Ectodermal cell (in vitro differentiated cells): ENCODE results near the gene FAM199X. TPM values are rescaled to one million over a fixed set of nuclear protein-coding genes. Genes with fewer than 3 reads are reported as not detected.

Experiments used
- H3K27ac ChIP-seq: 2 replicates; pipeline ENCODE4 v1.7.0; 2013; ENCODE audit warnings: mild to moderate bottlenecking, low read depth, low read length; ENCODE audit not compliant: insufficient read depth, poor library complexity, severe bottlenecking
- H3K27me3 ChIP-seq: 2 replicates; pipeline ENCODE4 v1.7.0; 2013; ENCODE audit warnings: mild to moderate bottlenecking, low read length; ENCODE audit not compliant: insufficient read depth, control insufficient read depth, poor library complexity, severe bottlenecking
- H3K36me3 ChIP-seq: one replicate; pipeline ENCODE4 v1.7.0; 2013; ENCODE audit warnings: low read length; ENCODE audit not compliant: control insufficient read depth, insufficient read depth
- H3K4me1 ChIP-seq: one replicate; pipeline ENCODE4 v1.7.0; 2013; ENCODE audit warnings: low read length; ENCODE audit not compliant: control insufficient read depth, insufficient read depth
- H3K4me3 ChIP-seq: 2 replicates; pipeline ENCODE4 v1.7.0; 2013; ENCODE audit warnings: low read depth, low read length, control low read depth; ENCODE audit not compliant: insufficient read depth
- H3K9me3 ChIP-seq: 2 replicates; pipeline ENCODE4 v1.7.0; 2013; ENCODE audit warnings: mild to moderate bottlenecking, low read length, moderate library complexity; ENCODE audit not compliant: control insufficient read depth
- WGBS, 2 experiments: methylation state at CpG; one replicate each; pipeline ENCODE4 v1.1.7; 2013; ENCODE audit warnings: missing lambda C conversion rate in 2 of 2; 5-methylcytosine and 5-hydroxymethylcytosine counted together
- polyA plus RNA-seq, 4 experiments: library from polyadenylated mRNA; stranded (reverse); fragments of 50-300 nt; gene quantifications; one replicate each; pipeline ENCODE4 v1.2.3, GENCODE V29; 2013

FAM199X gene
- polyA plus RNA-seq (2013, experiment 1 of 4) = 15.5 TPM
- polyA plus RNA-seq (2013, experiment 2 of 4) = 15.2 TPM
- 11.0 TPM for polyA plus RNA-seq (2013, experiment 3 of 4)
- polyA plus RNA-seq (2013, experiment 4 of 4) = 13.0 TPM

- H3K27me3 ChIP-seq = no peaks in the 10 kb centered on the region
- H3K9me3 ChIP-seq = no peaks in the 10 kb centered on the region
- H3K4me1 ChIP-seq = peaks cover 6% of the 10 kb centered on the region
- peak within 1 kb of the TSS; percentile 75 for H3K4me3 ChIP-seq
- 1% methylated on average over 71 of the region's 71 CpGs for WGBS, 2 experiments
- no peak within 1 kb of the TSS for H3K27ac ChIP-seq
- no peaks in the 10 kb centered on the region for H3K36me3 ChIP-seq
These were observed at the start of gene FAM199X for GRCh38 chrX:104165894-104166734. Gene FAM199X, plus strand, starts transcription at chrX:104166453. Its CDS starts 333 bp downstream, at chrX:104166786.

DNA sequence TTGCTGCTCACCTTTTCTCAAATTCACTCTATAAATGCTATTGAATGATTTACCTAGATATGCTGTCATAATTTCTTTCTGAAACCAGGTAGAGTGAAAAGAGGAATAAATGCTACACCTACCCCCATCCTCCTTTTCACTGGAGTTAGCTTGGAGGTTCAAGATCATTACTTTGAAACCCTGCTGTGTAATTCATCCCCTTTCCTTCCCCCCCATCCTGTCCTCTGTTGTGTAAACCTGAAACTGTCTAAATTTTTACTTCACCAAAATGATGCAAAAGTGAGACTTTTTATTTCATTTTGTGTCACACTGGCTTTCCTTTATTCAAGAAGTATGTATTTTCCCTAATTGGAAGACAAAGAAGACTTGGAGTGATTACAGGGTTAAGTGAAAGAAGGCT is 48.5 kb upstream of the FAM199X start:
- H3K9me3 ChIP-seq = no peaks in the 10 kb centered on the region
- H3K27me3 ChIP-seq = no peaks in the 10 kb centered on the region
- peaks cover 4% of the 10 kb centered on the region for H3K4me1 ChIP-seq
- no peak overlapping the region for H3K27ac ChIP-seq
- no peak overlapping the region for H3K4me3 ChIP-seq
- H3K36me3 ChIP-seq = no peaks in the 10 kb centered on the region

DNA sequence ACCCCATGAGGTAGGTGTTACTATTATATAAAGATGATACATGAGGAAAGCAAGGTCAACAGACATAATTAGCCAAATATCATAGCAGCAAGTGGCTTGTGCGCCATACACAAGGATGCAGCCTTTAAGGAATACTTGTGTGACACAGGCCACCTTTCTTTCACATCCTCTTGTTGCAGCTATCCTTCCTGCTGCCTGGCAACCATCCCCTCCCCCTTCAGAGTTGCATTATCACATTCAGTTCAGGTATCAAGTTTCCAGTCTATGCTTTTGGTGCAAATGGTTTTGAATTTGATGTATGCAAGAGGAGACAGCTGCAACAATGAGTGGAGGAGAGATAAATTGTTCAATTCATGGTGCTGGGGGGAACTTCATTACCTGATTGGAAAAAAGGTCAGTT is 47.5 kb upstream of the FAM199X start:
- H3K9me3 ChIP-seq = no peaks in the 10 kb centered on the region

GRCh38 chrX:104122829-104123228 is 43.4 kb upstream of the FAM199X start:
- Histone ChIP-seq H3K4me1 (no peaks in the 10 kb centered on the region), H3K36me3 (no peaks in the 10 kb centered on the region), H3K27me3 (no peaks in the 10 kb centered on the region), H3K9me3 (no peaks in the 10 kb centered on the region), H3K4me3 (no peak overlapping the region), H3K27ac (no peak overlapping the region)
- 84 to 94% methylated on average over 5 of the region's 5 CpGs for WGBS, 2 experiments

More for the DNA sequence above, 47.5 kb upstream of the FAM199X start:
- no peak overlapping the region for H3K27ac ChIP-seq
- H3K27me3 ChIP-seq = no peaks in the 10 kb centered on the region
- H3K4me1 ChIP-seq = peaks cover 2% of the 10 kb centered on the region
- H3K4me3 ChIP-seq = no peak overlapping the region
- 95 to 100% methylated on average over 1 of the region's 1 CpG for WGBS, 2 experiments
- no peaks in the 10 kb centered on the region for H3K36me3 ChIP-seq

GRCh38 chrX:104126856-104127255 is 39.4 kb upstream of the FAM199X start:
- Histone ChIP-seq H3K36me3 (no peaks in the 10 kb centered on the region), H3K27ac (no peak overlapping the region), H3K4me1 (no peaks in the 10 kb centered on the region), H3K4me3 (no peak overlapping the region), H3K27me3 (no peaks in the 10 kb centered on the region), H3K9me3 (no peaks in the 10 kb centered on the region)
- 92% methylated on average over 2 of the region's 2 CpGs; no CpG with 5 or more reads in 1 of the 2 experiments for WGBS, 2 experiments

- Histone ChIP-seq H3K27me3 (no peaks in the 10 kb centered on the region), H3K4me3 (no peak overlapping the region), H3K4me1 (no peaks in the 10 kb centered on the region), H3K36me3 (no peaks in the 10 kb centered on the region), H3K27ac (no peak overlapping the region), H3K9me3 (no peaks in the 10 kb centered on the region)
- WGBS, 2 experiments = 96 to 99% methylated on average over 5 to 6 of the region's 6 CpGs
These were observed 35.4 kb upstream of the FAM199X start for GRCh38 chrX:104130808-104131207.

GRCh38 chrX:104134583-104135261 is 31.5 kb upstream of the FAM199X start:
- no peak overlapping the region for H3K27ac ChIP-seq
- 86 to 90% methylated on average over 5 of the region's 5 CpGs for WGBS, 2 experiments
- no peaks in the 10 kb centered on the region for H3K36me3 ChIP-seq
- no peak overlapping the region for H3K4me3 ChIP-seq
- H3K4me1 ChIP-seq = no peaks in the 10 kb centered on the region
- no peaks in the 10 kb centered on the region for H3K9me3 ChIP-seq
- no peaks in the 10 kb centered on the region for H3K27me3 ChIP-seq

- no peak overlapping the region for H3K27ac ChIP-seq
- H3K4me3 ChIP-seq = no peak overlapping the region
- H3K36me3 ChIP-seq = no peaks in the 10 kb centered on the region
- no peaks in the 10 kb centered on the region for H3K4me1 ChIP-seq
- WGBS, 2 experiments = 90 to 100% methylated on average over 1 of the region's 1 CpG
- H3K9me3 ChIP-seq = no peaks in the 10 kb centered on the region
- no peaks in the 10 kb centered on the region for H3K27me3 ChIP-seq
These were observed 30.6 kb upstream of the FAM199X start for GRCh38 chrX:104135677-104136076.

DNA sequence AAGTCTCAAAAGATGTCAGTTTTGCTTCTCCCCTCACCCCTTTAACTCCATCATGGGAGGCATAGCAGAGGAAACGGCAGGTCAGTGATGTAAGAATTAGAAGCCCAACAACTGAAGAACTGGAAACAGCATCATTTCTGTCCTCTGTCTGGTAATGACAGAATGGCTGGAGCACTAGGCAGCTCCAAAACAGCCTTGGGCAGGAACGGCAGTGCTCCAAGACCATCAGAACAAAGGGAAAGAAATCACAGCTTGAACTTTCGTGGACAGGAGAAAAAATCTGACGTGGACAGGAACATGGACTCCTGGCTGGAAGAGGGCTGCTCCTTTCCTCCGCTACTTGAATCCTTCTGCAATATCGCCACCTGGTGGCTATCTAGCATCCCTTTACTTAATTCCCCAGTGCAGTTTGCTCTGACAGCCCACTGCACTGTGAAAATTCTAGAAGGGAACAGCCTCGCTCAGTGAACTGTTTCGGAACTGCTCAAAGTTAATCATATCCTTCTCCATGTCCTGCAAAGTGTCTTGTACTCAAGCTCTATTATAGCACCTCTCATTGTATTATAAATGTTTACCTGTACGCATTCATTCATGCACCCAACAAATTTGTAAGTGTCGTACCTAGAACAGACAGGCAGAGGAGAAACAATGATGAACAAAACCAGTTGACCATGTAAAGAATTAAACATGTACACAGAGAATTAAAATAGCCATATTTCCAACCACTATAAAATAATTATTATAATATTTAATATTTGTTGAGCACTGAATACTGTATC is 29.8 kb upstream of the FAM199X start:
- Histone ChIP-seq H3K36me3 (no peaks in the 10 kb centered on the region), H3K9me3 (no peaks in the 10 kb centered on the region), H3K27ac (no peak overlapping the region), H3K4me3 (no peak overlapping the region), H3K4me1 (no peaks in the 10 kb centered on the region), H3K27me3 (no peaks in the 10 kb centered on the region)
- WGBS, 2 experiments = 32% methylated on average over 9 to 10 of the region's 10 CpGs

DNA sequence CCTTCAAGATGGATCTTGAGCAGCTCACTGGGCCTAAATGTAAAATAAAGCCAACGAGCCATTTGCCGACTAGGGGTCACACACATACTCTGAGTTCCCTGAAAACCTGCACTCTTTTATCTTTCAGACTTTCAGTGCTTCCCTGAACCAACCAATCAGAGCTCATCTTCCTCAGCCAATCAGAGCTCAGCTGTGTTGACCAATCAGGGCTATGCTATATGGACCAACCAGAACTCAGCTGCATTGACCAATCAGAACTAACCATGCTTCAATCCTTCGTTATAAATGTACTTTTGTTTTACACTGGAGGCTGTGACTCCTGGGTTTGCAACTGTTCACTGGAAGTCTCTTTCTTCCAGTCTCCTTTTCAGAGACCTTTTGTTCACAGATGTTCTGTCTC is 28.8 kb upstream of the FAM199X start:
- H3K9me3 ChIP-seq = no peaks in the 10 kb centered on the region
- no peak overlapping the region for H3K4me3 ChIP-seq
- no peaks in the 10 kb centered on the region for H3K36me3 ChIP-seq
- no peak overlapping the region for H3K27ac ChIP-seq
- no peaks in the 10 kb centered on the region for H3K27me3 ChIP-seq
- WGBS, 2 experiments = 97% methylated on average over 3 of the region's 3 CpGs
- no peaks in the 10 kb centered on the region for H3K4me1 ChIP-seq
